GM12864 (cell line): ENCODE results near the gene SYAP1.

ENCODE experiments used
- DNase-seq: peaks from one replicate; pipeline ENCODE4 v3.0.0-alpha.2; 2011; ENCODE audit warnings: low read depth
- H3K4me3 ChIP-seq: 2 replicates; pipeline ENCODE4 v1.5.1; 2011; ENCODE audit warnings: mild to moderate bottlenecking, low read depth, low read length, control low read depth
- CTCF ChIP-seq: IDR thresholded peaks from 2 replicates; pipeline ENCODE4 v1.5.1; 2011; ENCODE audit warnings: low read depth, mild to moderate bottlenecking, moderate library complexity, low read length, control low read depth, inconsistent platforms; ENCODE audit errors: missing control alignments

Gene SYAP1

GRCh38 chrX:16699389-16699788 lies 20.0 kb upstream of the SYAP1 start:
- H3K4me3 ChIP-seq, result no peak overlapping the region
- DNase-seq, result no peak
- TF ChIP-seq CTCF, result no peak

- TF ChIP-seq CTCF, result no peak
- no peak overlapping the region for H3K4me3 ChIP-seq
- DNase-seq, result no peak
These were observed 18.7 kb upstream of the SYAP1 start for GRCh38 chrX:16700734-16701133.

GRCh38 chrX:16702700-16703599 lies 16.5 kb upstream of the SYAP1 start:
- DNase-seq, result no peak
- no peak overlapping the region for H3K4me3 ChIP-seq
- no peak for TF ChIP-seq CTCF

- TF ChIP-seq CTCF, result no peak
- DNase-seq, result no peak
- H3K4me3 ChIP-seq, result no peak overlapping the region
These were observed 14.0 kb upstream of the SYAP1 start for GRCh38 chrX:16705370-16705769.

GRCh38 chrX:16708016-16708415 lies 11.4 kb upstream of the SYAP1 start:
- TF ChIP-seq CTCF, result no peak
- H3K4me3 ChIP-seq, result no peak overlapping the region
- DNase-seq, result no peak

- peak overlapping the region; percentile 77 for H3K4me3 ChIP-seq
- no peak for TF ChIP-seq CTCF
- DNase-seq, result no peak
These were observed 8.1 kb upstream of the SYAP1 start for GRCh38 chrX:16711219-16711811.
